Astrocyte (in vitro differentiated cells and primary cell): ENCODE results near the gene RNU7-1. TPM values are rescaled to one million over a fixed set of nuclear protein-coding genes. Genes with fewer than 3 reads are reported as not detected.

ENCODE experiments used
- DNase-seq: peaks from one replicate; pipeline ENCODE4 v3.0.0-alpha.2; 2010; ENCODE audit warnings: low read depth
- FAIRE-seq: peaks from 2 replicates; lab custom pipeline; 2011; peaks lifted over from hg19 to GRCh38; lab: Jason Lieb, UNC
- H2AFZ ChIP-seq: 2 replicates; pipeline ENCODE4 v1.6.0; 2012; ENCODE audit warnings: low read depth, low read length, inconsistent platforms
- H3K27ac ChIP-seq: 2 replicates; pipeline ENCODE4 v1.5.1; 2011; ENCODE audit warnings: low read depth, low read length, inconsistent platforms
- H3K27me3 ChIP-seq: 2 replicates; pipeline ENCODE4 v1.6.0; 2011; ENCODE audit warnings: low read length, inconsistent platforms; ENCODE audit not compliant: insufficient read depth
- H3K36me3 ChIP-seq: 2 replicates; pipeline ENCODE4 v1.5.1; 2011; ENCODE audit warnings: low read length, inconsistent platforms; ENCODE audit not compliant: insufficient read depth
- H3K4me1 ChIP-seq: 2 replicates; pipeline ENCODE4 v1.5.1; 2011; ENCODE audit warnings: low read length, inconsistent platforms; ENCODE audit not compliant: insufficient read depth
- H3K4me2 ChIP-seq: 2 replicates; pipeline ENCODE4 v1.6.0; 2012; ENCODE audit warnings: low read length, inconsistent platforms
- H3K4me3 ChIP-seq: 2 replicates; pipeline ENCODE4 v1.5.1; 2011; ENCODE audit warnings: low read depth, mild to moderate bottlenecking, low read length, inconsistent platforms; ENCODE audit not compliant: insufficient read depth
- H3K79me2 ChIP-seq: 2 replicates; pipeline ENCODE4 v1.6.0; 2012; ENCODE audit warnings: mild to moderate bottlenecking, low read length, inconsistent platforms; ENCODE audit not compliant: insufficient read depth
- H3K9ac ChIP-seq: 2 replicates; pipeline ENCODE4 v1.6.0; 2012; ENCODE audit warnings: mild to moderate bottlenecking, low read length, inconsistent platforms
- H3K9me3 ChIP-seq: 2 replicates; pipeline ENCODE4 v1.5.1; 2012; ENCODE audit warnings: low read depth, mild to moderate bottlenecking, low read length, inconsistent platforms; ENCODE audit not compliant: insufficient read depth
- H4K20me1 ChIP-seq: 2 replicates; pipeline ENCODE4 v1.6.0; 2012; ENCODE audit warnings: low read length, inconsistent platforms; ENCODE audit not compliant: insufficient read depth
- H3K27ac Mint-ChIP-seq: one replicate; pipeline ENCODE4 v1.8.0; 2021; ENCODE audit warnings: mild to moderate bottlenecking, mixed read lengths; ENCODE audit not compliant: unreplicated experiment
- H3K27me3 Mint-ChIP-seq: one replicate; pipeline ENCODE4 v1.8.0; 2021; ENCODE audit warnings: low read depth, mixed read lengths; ENCODE audit not compliant: unreplicated experiment
- H3K36me3 Mint-ChIP-seq: one replicate; pipeline ENCODE4 v1.8.0; 2021; ENCODE audit warnings: low read depth, mixed read lengths; ENCODE audit not compliant: unreplicated experiment
- H3K4me1 Mint-ChIP-seq: one replicate; pipeline ENCODE4 v1.8.0; 2021; ENCODE audit warnings: low read depth, mixed read lengths; ENCODE audit not compliant: unreplicated experiment
- H3K4me3 Mint-ChIP-seq: one replicate; pipeline ENCODE4 v1.8.0; 2021; ENCODE audit warnings: mild to moderate bottlenecking, moderate library complexity, mixed read lengths; ENCODE audit not compliant: unreplicated experiment
- H3K9me3 Mint-ChIP-seq: one replicate; pipeline ENCODE4 v1.8.0; 2021; ENCODE audit warnings: mild to moderate bottlenecking, mixed read lengths; ENCODE audit not compliant: unreplicated experiment
- EZH2 ChIP-seq: IDR thresholded peaks from 2 replicates; pipeline ENCODE4 v1.6.1; 2012; ENCODE audit warnings: mild to moderate bottlenecking, low read length, inconsistent platforms; ENCODE audit not compliant: insufficient read depth
- total RNA-seq: library from RNA; stranded (reverse); gene quantifications from 2 replicates; pipeline ENCODE4 v1.2.1, GENCODE V29; 2021
- TF ChIP-seq, protein P1 (sequence below): IDR thresholded peaks from 2 replicates; pipeline ENCODE4 v1.5.1; 2011; ENCODE audit warnings: low read depth, mild to moderate bottlenecking, inconsistent platforms, low read length, moderate library complexity; ENCODE audit not compliant: insufficient read depth

RNU7-1 gene
- total RNA-seq, 1 donor from 2014 or later: not detected

DNA sequence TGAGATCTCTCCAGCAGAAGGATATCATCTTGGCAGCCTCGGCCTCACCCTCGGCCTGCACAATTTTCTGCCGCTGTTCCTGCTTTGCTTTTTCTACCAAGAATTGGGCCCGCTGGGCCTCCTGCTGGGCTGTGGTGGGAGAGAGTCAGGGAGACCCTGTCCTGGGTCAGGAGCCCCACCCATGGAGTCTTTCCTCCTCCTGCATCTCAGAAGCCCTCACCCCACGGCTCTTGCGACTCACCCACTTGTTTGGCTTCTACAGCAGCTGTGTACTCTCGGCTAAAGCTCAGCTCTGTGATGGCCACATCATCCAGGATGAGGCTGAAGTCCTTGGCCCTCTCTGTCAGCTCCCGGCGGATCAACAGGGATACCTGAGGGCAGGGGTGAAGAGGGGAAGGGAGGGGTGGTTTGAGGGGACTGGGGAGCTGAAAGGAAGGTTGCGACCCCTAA lies 24.1 kb downstream of the RNU7-1 start:
- H3K27ac ChIP-seq: no peak overlapping the region
- Mint-ChIP-seq H3K27me3 (no peaks in the 10 kb centered on the region), H3K27ac (peak overlapping the region; percentile 69), H3K4me1 (peaks cover 21% of the 10 kb centered on the region), H3K4me3 (no peak overlapping the region), H3K9me3 (no peaks in the 10 kb centered on the region), H3K36me3 (peaks cover 12% of the 10 kb centered on the region)
- no peak overlapping the region for H3K4me3 ChIP-seq
- H4K20me1 ChIP-seq: peaks cover 7% of the 10 kb centered on the region
- FAIRE-seq (no peak), DNase-seq (no peak)
- peaks cover 12% of the 10 kb centered on the region for H3K4me1 ChIP-seq
- peaks cover 56% of the 10 kb centered on the region for H3K79me2 ChIP-seq
- H2AFZ ChIP-seq: no peak overlapping the region
- no peak overlapping the region for H3K9ac ChIP-seq
- TF ChIP-seq EZH2: no peak
- TF ChIP-seq, protein P1, sequence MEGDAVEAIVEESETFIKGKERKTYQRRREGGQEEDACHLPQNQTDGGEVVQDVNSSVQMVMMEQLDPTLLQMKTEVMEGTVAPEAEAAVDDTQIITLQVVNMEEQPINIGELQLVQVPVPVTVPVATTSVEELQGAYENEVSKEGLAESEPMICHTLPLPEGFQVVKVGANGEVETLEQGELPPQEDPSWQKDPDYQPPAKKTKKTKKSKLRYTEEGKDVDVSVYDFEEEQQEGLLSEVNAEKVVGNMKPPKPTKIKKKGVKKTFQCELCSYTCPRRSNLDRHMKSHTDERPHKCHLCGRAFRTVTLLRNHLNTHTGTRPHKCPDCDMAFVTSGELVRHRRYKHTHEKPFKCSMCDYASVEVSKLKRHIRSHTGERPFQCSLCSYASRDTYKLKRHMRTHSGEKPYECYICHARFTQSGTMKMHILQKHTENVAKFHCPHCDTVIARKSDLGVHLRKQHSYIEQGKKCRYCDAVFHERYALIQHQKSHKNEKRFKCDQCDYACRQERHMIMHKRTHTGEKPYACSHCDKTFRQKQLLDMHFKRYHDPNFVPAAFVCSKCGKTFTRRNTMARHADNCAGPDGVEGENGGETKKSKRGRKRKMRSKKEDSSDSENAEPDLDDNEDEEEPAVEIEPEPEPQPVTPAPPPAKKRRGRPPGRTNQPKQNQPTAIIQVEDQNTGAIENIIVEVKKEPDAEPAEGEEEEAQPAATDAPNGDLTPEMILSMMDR: no peak
- no peaks in the 10 kb centered on the region for H3K9me3 ChIP-seq
- no peak overlapping the region for H3K4me2 ChIP-seq
- H3K36me3 ChIP-seq: peaks cover 29% of the 10 kb centered on the region
- no peaks in the 10 kb centered on the region for H3K27me3 ChIP-seq

DNA sequence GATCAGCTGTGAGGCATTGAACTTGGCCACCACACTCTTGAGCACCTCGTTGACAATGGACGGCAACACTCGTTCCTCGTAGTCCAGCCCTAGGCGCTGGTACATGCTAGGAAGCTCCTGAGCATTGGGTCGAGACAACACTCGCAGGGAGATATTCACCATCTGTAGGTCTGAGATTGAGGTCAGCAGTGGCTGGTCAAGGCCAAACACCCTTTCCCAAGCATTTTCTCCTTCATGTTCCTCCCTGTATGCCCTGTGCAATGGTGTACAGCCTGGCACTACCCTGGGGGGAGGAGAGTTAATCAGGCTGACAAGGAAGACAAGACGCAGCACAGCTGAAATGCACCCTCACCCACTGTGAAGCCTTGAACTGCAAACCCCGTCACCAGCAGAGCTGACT lies 24.8 kb downstream of the RNU7-1 start:
- Mint-ChIP-seq H3K27ac (no peak overlapping the region), H3K27me3 (no peaks in the 10 kb centered on the region), H3K4me1 (peaks cover 21% of the 10 kb centered on the region), H3K4me3 (peak overlapping the region; percentile 100), H3K9me3 (no peaks in the 10 kb centered on the region), H3K36me3 (peaks cover 12% of the 10 kb centered on the region)
- H3K4me1 ChIP-seq: peaks cover 12% of the 10 kb centered on the region
- peaks cover 7% of the 10 kb centered on the region for H4K20me1 ChIP-seq
- H3K4me2 ChIP-seq: peak overlapping the region; percentile 98
- no peak for FAIRE-seq
- H3K36me3 ChIP-seq: peaks cover 29% of the 10 kb centered on the region
- no peak overlapping the region for H3K27ac ChIP-seq
- peaks cover 60% of the 10 kb centered on the region for H3K79me2 ChIP-seq
- no peak overlapping the region for H2AFZ ChIP-seq
- no peak overlapping the region for H3K4me3 ChIP-seq
- H3K9me3 ChIP-seq: no peaks in the 10 kb centered on the region
- TF ChIP-seq, protein P1: no peak
- TF ChIP-seq EZH2: no peak
- DNase-seq: no peak
- no peaks in the 10 kb centered on the region for H3K27me3 ChIP-seq
- H3K9ac ChIP-seq: peak overlapping the region; percentile 98

DNA sequence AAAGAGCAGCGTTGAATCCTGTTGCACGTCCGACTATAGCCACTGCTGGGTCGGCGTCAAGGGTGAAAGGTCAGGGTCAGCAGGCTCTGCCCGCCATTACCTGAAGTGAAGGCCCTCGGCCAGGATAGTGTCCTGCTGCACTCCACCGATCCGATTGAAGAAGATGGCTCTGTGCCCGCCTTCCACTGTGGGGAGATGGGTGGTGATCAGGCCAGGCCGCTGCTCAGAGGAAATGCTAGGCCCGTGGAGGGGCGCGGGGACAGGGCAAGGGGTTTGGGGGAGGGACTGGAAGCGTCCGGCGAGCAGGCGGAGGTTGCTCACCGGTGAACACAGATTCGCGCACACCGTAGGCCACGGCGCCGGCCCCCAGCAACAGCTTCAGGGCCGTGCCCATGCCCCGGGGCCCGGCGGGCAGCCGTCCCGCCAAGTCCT lies 26.5 kb downstream of the RNU7-1 start:
- H3K4me3 Mint-ChIP-seq: peak overlapping the region; percentile 100
- Histone ChIP-seq H3K36me3 (peaks cover 42% of the 10 kb centered on the region), H4K20me1 (peaks cover 7% of the 10 kb centered on the region), H3K4me1 (peaks cover 12% of the 10 kb centered on the region), H2AFZ (peak overlapping the region; percentile 71), H3K9ac (peak overlapping the region; percentile 98), H3K27me3 (no peaks in the 10 kb centered on the region), H3K79me2 (peaks cover 68% of the 10 kb centered on the region), H3K4me3 (peak overlapping the region; percentile 97), H3K4me2 (peak overlapping the region; percentile 98), H3K27ac (peak overlapping the region; percentile 91), H3K9me3 (no peaks in the 10 kb centered on the region)
- DNase-seq (no peak), FAIRE-seq (no peak)
- peak overlapping the region; percentile 92 for H3K27ac Mint-ChIP-seq
- H3K36me3 Mint-ChIP-seq: peaks cover 12% of the 10 kb centered on the region
- no peaks in the 10 kb centered on the region for H3K9me3 Mint-ChIP-seq
- no peaks in the 10 kb centered on the region for H3K27me3 Mint-ChIP-seq
- TF ChIP-seq, protein P1: no peak
- TF ChIP-seq EZH2: no peak
- peaks cover 19% of the 10 kb centered on the region for H3K4me1 Mint-ChIP-seq
